NCI-H460 (cell line): ENCODE measurements around the gene PIGU. TPM values are rescaled to one million over a fixed set of nuclear protein-coding genes. Genes with fewer than 3 reads are reported as not detected.
"Not testable (repeated sequence)": the region's sequence is repeated elsewhere in the genome, so short reads cannot be mapped to it uniquely, and the experiment has no call there.

Experiments used
- DNase-seq: peaks from one replicate; pipeline ENCODE4 v3.0.0-alpha.2; 2016; ENCODE audit warnings: low read depth; ENCODE audit errors: extremely low read depth
- total RNA-seq: library from RNA; depleted of rRNA; stranded (reverse); fragments of >200 nt; shearing (Covaris generic); gene quantifications from 2 replicates; pipeline ENCODE4 v1.2.3, GENCODE V29; 2014

The PIGU gene
- total RNA-seq, 1 experiment from 2014 or later: 34.9 TPM

DNA sequence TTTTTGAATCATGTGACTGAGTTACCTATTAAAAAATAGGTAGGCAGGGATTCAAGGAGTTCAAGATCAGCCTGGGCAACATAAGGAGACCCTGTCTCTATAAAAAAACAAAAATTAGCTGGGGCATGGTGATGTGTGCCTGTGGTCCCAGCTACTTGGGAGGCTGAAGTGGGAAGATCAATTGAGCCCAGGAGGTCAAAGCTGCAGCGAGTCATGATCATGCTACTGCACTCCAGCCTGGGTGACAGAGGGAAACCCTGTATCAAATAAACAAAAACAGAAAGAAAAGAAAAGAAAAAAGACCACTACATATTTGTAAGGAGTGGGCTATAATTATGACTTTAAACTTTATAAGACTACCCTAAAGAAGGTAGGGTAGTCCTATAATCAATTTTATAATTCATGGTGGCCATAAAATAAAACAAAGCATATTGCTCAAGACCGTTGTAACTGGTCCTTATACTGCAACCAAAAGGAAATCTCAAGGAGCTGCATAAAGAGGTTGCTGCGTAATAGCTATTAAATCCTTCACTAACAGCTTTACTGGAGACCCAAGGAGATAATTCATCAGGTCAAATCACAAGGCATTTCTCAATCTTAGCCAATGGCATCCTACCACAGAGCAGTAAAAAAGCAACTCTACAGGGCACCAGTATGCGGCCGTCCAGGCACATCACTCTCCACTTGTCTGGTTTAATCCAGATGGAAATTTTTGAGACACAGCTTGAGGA is 13.5 kb downstream of the PIGU start:
- DNase-seq: no peak

DNA sequence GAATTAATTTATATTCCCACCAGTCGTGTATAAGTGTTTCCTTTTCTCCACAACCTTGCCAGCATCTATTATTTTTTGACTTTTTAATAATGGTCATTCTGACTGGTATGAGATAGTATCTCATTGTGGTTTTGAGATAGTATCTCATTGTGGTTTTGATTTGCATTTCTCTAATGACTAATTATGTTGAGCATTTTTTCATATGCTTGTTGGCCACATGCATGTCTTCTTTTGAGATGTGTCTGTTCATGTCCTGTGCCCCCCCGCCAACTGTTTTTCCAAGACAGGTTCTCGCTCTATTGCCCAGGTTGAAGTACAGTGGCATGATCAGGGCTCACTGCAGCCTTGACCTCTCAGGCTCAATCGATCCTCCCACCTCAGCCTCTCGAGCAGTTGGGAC is 15.1 kb downstream of the PIGU start:
- not testable (repeated sequence) for DNase-seq

DNA sequence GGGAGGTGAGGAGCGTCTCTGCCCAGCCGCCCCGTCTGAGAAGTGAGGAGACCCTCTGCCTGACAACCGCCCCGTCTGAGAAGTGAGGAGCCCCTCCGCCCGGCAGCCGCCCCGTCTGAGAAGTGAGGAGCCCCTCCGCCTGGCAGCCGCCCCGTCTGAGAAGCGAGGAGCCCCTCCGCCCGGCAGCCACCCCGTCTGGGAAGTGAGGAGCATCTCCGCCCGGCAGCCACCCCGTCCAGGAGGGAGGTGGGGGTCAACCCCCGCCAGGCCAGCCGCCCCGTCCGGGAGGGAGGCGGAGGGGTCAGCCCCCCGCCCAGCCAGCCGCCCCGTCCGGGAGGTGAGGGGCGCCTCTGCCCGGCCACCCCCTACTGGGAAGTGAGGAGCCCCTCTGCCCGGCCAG is 18.2 kb downstream of the PIGU start:
- not testable (repeated sequence) for DNase-seq

DNA sequence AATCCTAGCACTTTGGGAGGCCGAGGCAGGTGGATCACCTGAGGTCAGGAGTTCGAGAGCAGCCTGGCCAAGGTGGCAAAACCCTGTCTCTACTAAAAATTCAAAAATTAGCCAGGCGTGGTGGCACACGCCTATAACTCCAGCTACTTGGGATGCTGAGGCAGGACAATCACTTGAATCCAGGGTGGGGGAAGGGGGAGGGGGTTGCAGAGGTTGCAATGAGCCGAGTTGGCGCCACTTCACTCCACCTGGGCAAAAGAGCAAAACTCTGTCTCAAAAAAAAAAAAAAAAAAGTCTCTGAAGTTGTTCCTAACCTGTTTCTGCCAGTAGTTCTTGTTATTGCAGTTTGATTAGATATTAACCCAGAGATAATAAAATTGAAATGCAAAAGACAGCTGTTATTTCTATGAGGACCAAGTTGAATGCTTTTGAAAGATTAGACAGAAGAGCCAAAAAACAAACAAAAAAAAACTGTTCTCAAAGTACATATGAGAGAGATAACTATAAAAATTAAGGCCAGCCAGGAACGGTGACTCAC is 22.6 kb downstream of the PIGU start:
- no peak for DNase-seq

DNA sequence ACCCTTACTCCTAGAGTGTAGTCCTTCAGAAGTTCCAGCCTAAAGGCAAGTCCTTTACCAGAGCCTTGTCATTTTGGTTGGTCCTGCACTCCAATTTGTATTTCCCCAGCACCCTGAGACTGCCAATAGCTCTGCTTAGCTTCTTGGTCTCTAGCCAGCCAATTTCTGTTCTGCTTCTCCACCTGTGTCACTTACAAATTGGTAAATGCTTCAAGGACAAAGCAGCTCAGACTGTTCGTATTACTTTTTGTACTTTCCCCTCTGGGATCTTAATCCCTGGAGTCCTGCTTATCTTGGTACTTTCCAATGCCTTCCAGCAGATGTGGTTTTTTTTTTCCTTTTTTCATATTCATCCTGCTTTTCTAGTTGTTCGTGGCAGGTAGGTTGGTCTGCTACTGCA is 25.7 kb downstream of the PIGU start:
- DNase-seq: no peak

DNA sequence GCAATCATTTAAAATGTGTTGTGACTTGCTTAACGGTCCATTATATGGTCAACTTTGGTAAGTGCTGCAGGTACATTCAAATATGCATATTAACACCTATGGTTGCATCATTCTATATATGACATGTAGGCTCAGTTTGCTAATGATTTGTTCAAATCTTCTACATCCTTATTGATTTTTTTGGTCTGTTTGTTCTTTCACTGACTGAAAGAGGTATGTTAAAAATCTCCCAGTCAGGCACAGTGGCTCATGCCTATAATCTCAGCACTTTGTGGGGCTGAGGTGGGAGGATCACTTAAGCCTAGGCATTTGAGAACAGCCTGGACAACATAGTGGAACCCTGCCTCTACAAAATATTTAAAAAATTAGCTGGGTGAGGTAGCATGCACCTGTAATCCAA is 29.2 kb downstream of the PIGU start:
- DNase-seq: no peak

DNA sequence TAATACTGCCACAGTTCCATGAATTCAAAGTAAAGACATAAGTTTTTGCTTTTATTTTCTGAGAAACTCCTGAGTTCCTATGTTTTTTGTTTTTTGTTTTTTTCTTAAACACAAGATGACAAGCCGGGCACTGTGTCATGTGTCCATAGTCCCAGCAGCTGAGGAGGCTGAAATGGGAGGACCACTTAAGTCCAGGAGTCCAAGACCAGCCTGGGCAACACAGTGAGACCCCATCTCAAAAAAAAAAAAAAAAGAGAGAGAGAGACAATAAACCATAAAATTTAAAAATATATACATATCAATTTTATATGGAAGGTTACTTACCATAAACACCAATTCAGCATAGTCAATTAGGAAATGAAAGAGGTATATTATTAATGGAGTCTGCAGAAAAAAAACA is 31.9 kb downstream of the PIGU start:
- no peak for DNase-seq

DNA sequence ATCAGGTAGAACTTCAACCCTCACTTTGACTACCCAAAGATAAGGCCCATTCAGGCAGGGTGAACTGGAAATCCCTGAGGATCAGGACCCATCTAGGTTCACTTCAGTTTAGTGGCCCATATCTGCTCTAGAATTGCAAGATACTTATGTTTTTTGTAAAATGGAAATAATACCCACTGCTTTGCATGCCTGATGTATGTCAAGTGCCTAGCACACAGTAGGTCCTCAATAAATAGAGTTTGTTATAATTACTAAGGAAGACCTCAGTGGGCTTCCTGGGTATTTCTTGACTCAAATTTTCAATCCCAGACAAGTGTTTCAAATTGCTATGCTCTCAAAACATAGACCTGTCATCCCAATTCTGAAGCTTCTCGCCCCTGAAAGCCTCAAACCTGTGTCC is 32.5 kb downstream of the PIGU start:
- DNase-seq: no peak

DNA sequence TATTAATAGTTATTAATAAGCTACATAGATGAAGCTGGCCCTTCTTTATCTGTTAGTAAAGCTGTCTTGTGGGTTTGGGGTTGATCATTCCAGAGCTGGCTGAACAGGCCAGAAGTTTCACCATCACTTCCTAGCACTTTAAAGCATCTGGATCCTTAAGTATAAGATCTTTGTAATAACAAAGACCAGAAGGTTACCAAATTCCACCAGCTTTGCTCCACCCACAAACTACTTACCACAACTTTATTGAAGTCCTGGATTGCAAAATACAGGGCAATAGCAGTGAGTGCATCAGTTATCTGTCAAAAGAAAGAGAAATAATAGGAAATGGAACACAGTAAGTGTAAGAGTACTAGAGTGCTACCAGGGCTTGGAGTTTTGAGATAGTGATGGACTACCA is 33.0 kb downstream of the PIGU start:
- DNase-seq: no peak

DNA sequence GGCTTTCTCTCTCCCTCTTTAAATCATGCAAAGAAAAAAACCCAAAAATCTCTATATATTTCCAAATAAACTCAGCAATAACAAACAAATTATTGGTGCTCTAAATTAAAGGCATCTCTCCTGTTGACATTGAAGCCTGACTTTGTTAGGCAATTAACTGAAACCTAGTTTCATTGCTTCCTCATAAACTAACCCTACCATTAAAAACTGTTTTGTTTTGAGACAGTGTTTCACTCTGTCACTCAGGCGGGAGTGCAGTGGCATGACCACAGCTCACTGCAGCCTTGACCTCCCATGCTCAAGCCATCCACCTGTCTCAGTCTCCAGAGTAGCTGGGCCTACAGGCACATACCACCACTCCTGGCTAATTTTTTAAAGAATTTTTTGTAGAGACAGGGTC is 34.9 kb downstream of the PIGU start:
- DNase-seq: no peak

DNA sequence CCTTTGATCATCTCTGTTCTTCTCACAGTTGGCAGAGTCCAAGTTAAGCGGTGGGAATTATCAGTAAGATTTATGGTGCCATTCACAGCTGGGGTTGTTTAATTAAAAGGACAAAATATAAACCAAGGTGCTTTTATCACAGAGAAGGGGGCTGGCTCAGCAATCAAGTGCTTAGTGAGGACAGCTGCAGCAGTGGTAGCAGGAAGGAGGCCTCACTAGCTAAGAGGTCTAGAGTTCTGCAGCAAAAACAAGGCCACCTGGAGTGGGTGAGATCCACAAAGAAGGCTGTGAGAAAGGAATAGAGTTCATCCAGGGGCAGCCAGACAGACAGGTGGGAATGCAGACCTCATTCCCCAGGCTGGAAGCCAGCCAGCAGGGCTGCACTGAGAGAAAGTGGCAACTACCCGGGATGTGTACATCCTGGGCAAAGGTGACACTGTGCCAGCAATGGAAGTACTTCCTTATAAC is 37.1 kb downstream of the PIGU start:
- no peak for DNase-seq

DNA sequence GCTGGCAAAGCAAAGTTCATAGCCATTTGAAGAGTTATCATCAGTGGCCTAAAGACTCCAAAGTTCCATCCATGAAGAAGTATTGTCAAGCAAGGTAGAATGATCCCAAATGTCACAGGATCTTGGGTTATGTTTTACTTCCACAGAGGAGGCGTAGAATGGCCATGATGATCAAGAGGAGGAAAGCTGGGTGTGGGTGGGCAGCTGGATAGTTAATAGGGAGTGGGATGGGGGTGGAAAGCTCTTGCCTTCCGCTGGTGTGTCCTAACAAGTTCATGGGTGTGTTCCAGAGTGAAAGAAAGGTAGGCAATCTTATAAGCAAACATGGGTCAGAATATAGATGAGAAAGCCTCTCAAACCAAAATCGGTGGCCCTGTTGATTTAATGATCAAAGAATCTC is 38.4 kb downstream of the PIGU start:
- DNase-seq: no peak

DNA sequence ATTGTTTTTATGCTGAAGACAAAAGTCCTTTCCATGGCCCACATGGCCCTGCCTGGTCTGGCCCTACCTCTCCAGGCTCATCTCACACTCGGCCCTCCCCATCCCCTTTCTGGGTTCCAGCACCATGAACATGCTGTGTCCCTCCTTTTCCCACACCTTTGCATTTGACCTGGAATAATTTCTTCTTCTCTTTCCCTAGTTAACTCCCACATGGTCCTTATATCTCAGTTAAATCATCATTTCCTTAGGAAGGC is 38.9 kb downstream of the PIGU start:
- no peak for DNase-seq

DNA sequence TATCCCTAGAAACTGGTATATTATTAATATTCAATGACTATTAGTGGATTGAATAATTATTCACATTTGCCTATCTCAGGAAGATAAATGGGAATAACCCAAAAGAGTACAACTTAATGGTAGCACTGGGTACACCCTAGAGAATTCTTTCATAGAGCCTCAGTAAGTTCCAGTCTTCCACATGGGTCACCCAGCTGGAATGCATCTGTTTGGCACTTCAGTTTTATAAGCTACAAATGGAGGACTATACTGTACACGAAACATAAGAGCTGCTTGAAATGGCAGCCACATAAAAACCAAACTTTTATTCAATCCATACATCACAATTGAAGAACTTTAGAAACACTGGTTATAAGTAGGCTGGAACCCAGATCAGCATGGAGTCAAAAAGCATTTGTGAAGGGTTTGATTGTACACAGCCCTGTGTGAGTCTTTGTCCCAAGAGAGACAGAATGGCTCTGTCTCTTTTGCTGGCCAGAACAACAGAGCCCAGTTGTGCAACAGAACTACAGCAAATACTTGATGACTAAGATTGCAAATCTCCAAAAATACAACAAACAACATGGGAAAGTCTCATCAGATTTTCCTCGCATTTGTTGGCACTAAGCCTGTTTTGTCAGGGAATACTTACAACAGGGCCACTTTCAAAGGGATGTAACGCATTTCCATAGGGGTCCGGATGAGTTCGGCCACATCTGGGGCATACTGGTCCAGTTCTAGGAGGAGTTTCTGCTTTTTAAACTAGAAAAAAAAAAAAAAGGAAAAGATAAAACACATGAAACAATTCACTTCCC is 39.5 kb downstream of the PIGU start:
- DNase-seq: no peak

DNA sequence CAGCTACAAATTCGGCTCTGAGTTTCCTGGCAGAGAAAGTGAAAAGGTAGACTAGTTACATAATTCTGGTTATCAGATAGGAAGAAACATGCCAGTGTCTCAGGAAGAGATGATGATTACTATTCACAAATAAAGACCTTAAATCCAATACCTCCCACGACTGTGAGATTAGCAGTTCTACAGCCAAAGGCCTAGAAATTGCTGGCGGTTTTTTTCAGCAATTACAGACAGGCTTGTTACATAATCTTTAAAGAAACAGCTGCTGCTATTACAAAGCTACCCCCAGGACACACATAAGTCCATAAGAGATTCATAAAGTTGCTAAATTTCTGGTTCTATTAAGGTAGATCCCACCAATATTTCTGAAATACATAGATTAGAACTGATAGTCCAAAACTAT is 40.2 kb downstream of the PIGU start:
- no peak for DNase-seq

DNA sequence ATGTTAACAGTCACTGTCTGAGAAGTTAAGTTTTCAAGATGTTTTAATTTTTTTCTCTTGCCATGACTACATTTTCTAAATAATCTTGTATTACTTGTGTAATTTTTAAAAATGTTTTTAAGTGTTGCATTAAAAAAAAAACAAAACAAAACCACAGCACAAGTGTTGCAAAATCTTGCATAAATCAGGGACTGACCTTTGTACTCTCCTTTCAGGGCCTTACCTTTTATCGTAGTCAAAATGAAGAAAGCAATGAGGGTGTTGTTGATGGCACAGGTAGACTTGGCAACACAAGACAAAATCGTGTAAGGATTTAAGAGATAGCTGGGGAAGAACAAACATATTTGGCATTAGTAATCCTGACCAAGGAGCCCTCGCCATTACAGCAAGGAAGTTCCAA is 42.5 kb downstream of the PIGU start:
- no peak for DNase-seq

DNA sequence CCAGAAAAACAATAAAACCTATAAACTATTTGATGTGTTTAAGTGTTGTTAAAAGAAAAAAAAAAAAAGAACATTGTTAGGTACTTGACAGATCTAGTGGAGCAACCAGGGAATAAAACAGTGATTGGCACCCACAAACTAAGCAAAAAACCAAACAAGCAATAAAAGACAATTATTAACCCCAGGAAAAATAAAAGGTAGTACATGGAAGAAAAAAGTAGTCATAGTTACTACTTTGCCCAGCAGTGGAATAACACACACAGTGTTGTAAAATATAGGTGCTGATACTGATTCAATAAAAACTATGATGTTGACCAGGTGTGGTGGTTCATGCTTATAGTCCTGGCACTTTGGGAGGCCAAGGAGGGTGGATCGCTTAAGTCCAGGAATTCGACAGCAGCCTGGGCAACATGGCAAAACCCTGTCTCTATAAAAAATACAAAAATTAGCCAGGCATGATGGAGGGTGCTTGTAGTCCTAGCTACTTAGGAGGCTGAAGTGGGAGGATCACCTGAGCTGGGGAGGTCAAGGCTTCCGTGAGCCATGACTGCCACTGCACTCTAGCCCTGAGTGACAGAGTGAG is 43.9 kb downstream of the PIGU start:
- DNase-seq: no peak

DNA sequence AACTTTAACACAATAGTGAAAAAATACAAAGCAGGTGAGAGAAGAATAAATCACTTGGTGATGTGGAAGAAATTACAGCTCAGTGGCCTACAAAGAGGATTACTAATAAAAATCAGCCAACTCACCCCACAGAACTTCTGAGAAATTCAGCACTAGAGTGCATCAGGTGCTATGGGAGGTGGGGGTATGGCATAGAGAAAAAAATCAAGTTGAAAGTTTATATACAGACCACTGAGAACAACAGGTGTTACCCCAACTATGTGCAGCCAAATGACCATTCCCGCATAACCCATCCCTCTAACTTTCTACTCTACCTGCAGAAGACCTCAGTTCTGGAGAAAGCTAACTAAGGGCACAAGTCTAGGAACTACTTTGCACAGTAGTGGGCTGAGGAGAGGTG is 47.0 kb downstream of the PIGU start:
- DNase-seq: no peak

DNA sequence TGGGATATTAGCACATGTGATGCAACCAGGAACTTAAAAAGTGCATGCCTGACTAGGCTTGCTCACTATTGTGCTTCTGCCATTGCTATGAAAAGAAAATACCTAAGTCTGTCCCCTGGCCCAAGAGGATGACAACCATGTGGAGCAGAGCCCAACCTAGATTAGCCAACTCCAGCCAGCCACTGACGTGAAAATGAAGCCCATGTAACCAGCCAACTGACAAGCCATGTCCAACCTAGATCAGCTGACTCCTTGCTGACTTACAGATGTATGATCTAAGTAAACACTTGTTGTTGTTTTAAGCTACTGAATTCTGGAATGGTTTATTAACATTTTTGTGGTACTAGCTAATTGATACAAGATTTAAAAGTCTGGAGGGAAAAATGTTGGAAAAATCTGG is 47.5 kb downstream of the PIGU start:
- no peak for DNase-seq

DNA sequence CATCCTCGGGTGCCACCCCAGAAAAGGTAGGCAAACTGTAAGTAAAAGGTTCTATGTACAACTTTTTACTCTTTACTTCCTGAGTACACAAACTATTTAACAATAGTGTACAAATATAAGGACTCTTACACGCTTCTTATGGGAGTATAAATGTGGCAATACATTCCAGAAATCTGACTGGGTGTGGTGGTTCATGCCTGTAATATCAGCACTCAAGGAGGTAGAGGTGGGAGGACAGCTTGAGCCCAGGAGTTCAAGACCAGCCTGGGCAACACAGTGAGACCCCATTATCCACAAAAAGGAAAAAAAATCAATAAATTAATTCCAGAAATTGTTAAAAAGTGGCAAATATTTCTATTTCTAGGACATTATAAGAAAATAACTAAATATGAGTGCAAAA is 48.9 kb downstream of the PIGU start:
- no peak for DNase-seq

DNA sequence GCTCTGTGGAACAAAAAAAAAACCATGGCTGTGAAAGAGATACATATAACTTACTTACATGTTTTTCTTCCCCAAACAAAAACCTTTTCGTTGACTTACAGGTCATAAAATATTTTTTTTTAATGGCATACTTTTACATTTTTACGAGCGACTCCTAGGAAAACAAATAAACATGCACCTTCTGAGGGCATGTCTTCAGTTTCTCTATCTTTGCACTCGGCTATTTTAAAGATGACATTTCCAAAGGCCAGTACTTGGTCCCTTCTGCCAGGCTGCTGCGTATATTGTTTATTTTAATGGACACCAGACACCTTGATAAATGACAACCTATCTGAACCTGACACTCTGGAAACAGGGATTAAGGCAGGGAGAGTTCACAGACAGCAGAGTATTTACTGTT is 49.4 kb downstream of the PIGU start:
- DNase-seq: no peak

DNA sequence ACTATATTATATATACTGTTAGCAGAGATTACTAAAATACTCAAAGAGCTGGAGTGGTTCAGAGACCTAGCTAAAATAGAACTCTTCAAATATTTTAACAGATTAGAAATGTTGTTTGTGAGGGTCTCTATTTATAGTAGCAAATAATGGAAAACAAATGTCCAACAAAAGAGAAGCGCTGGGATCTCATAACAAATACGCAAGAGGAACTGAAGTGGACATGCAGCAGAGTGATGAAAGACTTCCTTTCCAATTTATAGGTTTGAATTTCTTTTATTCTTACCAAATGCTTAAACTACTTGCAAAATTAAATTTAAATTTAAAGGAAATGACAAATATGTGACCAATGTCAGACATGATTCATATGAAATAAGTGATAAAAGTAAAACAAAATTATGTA is 49.9 kb downstream of the PIGU start:
- no peak for DNase-seq
